Measurements from ENCODE around the gene KRTAP5-10. TPM values are rescaled to one million over a fixed set of nuclear protein-coding genes. Genes with fewer than 3 reads are reported as not detected.
"Not testable (repeated sequence)": the region's sequence is repeated elsewhere in the genome, so short reads cannot be mapped to it uniquely, and the experiment has no call there.

The KRTAP5-10 gene
- total RNA-seq, 1 donor from 2014 or later: not detected

DNA sequence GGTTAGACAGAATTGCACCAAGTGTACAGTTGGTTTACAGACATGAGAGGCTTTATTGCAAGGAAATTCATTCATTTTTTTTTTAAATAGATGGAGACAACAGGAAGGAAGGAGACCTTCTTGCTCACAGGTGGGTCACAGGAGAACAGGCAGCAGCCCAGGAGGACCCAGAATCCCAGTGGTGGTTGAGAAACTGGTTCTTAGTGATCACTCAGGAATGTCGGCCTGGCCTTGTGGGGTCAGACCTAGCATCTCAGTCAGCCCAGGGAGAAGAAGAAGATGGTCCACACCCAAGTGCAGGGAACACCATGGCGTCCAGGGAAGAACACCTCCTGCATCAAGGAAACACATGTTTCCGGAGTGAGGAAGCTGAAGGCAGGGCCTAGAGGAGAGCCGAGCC lies 16.5 kb downstream of the KRTAP5-10 start:
- H3K9ac ChIP-seq (ENCODE audit: low read depth in 1 of 3, low read length in 3 of 3): no peak overlapping the region
- peaks cover 0 to 7% (median 2%) of the 10 kb centered on the region in 3 donors for H3K4me1 ChIP-seq (ENCODE audit: control insufficient read depth in 3 of 3, insufficient read depth in 3 of 3, low read length in 3 of 3)
- H3K27ac ChIP-seq (ENCODE audit: low read depth, low read length): no peak overlapping the region

DNA sequence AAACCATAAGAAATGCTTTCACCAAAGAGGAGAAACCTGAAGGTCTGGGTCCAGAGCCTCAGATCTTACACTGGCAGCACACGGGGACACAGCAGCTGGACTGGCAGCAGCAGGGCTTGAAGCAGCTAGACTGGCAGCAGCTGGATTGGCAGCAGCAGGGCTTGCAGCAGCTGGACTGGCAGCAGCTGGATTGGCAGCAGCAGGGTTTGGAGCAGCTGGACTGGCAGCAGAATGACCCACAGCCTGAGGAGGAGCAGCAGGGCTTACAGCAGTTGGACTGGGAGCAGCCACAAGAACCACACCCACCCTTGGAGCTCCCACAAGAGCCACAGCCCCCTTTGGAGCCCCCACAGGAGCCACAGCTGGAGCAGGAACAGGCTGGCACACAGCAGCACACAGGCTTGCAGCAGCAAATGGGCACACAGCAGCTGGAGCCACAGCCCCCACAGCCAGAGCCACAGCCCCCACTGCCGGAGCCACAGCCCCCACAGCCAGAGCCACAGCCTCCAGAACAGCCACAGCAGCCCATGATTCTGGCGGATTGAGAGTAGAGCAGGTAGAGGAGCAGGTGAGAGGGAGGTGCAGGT lies 17.0 kb downstream of the KRTAP5-10 start, which contains the start of gene KRTAP5-11:
TSS of gene KRTAP5-11 (minus strand) at position 567 of the 587 bp plus-strand sequence. CDS start at position 529, 38 bp downstream.
- H3K27ac ChIP-seq (ENCODE audit: low read depth, low read length): no peak within 1 kb of the TSS
- no peaks in the 10 kb centered on the region for H3K36me3 ChIP-seq (ENCODE audit: control insufficient read depth in 3 of 3, insufficient read depth in 3 of 3, low read length in 3 of 3)
- peaks cover 0 to 6% (median 0%) of the 10 kb centered on the region in 3 donors for H3K27me3 ChIP-seq (ENCODE audit: control insufficient read depth in 3 of 3, insufficient read depth in 3 of 3, low read length in 3 of 3)
- H3K9me3 ChIP-seq (ENCODE audit: control insufficient read depth in 3 of 3, low read length in 3 of 3): no peaks in the 10 kb centered on the region
- peaks cover 0 to 7% (median 2%) of the 10 kb centered on the region in 3 donors for H3K4me1 ChIP-seq (ENCODE audit: control insufficient read depth in 3 of 3, insufficient read depth in 3 of 3, low read length in 3 of 3)
- H3K9ac ChIP-seq (ENCODE audit: low read depth in 1 of 3, low read length in 3 of 3): no peak within 1 kb of the TSS
- H3K4me3 ChIP-seq (ENCODE audit: low read length in 3 of 3): no peak within 1 kb of the TSS

More for the DNA sequence above, 16.5 kb downstream of the KRTAP5-10 start:
- H3K9me3 ChIP-seq (ENCODE audit: control insufficient read depth in 3 of 3, low read length in 3 of 3): no peaks in the 10 kb centered on the region
- H3K4me3 ChIP-seq (ENCODE audit: low read length in 3 of 3): no peak overlapping the region
- H3K36me3 ChIP-seq (ENCODE audit: control insufficient read depth in 3 of 3, insufficient read depth in 3 of 3, low read length in 3 of 3): no peaks in the 10 kb centered on the region
- H3K27me3 ChIP-seq (ENCODE audit: control insufficient read depth in 3 of 3, insufficient read depth in 3 of 3, low read length in 3 of 3): peaks cover 0 to 6% (median 0%) of the 10 kb centered on the region in 3 donors

DNA sequence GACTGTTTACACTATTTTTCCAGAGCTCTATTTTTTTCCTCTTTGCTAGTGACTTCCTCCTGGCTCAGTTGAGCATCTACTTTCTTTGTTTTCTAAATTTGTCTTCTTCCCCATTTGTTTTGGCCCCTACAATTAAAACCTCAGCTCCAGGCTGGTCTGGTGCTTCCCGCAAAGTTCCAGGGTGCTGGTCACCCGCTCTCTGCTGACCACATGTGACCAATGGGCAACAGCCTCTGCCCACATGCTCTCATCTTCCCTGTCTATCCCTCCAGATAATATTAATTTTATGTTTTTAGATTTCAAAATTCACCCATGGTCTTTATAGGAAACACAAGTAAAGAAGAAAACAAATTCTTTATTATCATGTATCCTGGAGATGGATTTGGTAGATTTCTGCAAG lies 17.6 kb downstream of the KRTAP5-10 start:
- not testable (repeated sequence) for H3K4me3 ChIP-seq (ENCODE audit: low read length in 3 of 3); H3K27me3 ChIP-seq (ENCODE audit: control insufficient read depth in 3 of 3, insufficient read depth in 3 of 3, low read length in 3 of 3); H3K9me3 ChIP-seq (ENCODE audit: control insufficient read depth in 3 of 3, low read length in 3 of 3); H3K36me3 ChIP-seq (ENCODE audit: control insufficient read depth in 3 of 3, insufficient read depth in 3 of 3, low read length in 3 of 3); H3K4me1 ChIP-seq (ENCODE audit: control insufficient read depth in 3 of 3, insufficient read depth in 3 of 3, low read length in 3 of 3); H3K9ac ChIP-seq (ENCODE audit: low read depth in 1 of 3, low read length in 3 of 3); H3K27ac ChIP-seq (ENCODE audit: low read depth, low read length)

DNA sequence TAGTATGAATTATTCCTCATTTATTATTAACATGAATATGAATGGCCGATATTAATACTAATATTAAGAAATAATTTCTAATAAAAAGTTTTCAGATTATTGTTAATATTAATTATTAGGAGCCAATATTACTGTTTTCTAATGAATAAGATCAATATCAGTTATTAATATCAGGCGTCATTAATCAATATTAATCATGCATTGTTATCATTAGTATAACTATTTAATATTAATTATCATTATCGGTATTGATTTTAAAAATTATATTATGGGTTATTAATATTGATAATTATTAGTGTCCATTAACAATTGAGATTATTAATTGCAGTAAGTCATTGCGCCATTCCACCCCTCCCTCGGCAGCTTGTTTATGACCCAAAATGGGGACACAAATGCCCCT lies 20.3 kb downstream of the KRTAP5-10 start:
- not testable (repeated sequence) for H3K9me3 ChIP-seq (ENCODE audit: control insufficient read depth in 3 of 3, low read length in 3 of 3); H3K9ac ChIP-seq (ENCODE audit: low read depth in 1 of 3, low read length in 3 of 3); H3K36me3 ChIP-seq (ENCODE audit: control insufficient read depth in 3 of 3, insufficient read depth in 3 of 3, low read length in 3 of 3); H3K27me3 ChIP-seq (ENCODE audit: control insufficient read depth in 3 of 3, insufficient read depth in 3 of 3, low read length in 3 of 3); H3K27ac ChIP-seq (ENCODE audit: low read depth, low read length); H3K4me1 ChIP-seq (ENCODE audit: control insufficient read depth in 3 of 3, insufficient read depth in 3 of 3, low read length in 3 of 3); H3K4me3 ChIP-seq (ENCODE audit: low read length in 3 of 3)

DNA sequence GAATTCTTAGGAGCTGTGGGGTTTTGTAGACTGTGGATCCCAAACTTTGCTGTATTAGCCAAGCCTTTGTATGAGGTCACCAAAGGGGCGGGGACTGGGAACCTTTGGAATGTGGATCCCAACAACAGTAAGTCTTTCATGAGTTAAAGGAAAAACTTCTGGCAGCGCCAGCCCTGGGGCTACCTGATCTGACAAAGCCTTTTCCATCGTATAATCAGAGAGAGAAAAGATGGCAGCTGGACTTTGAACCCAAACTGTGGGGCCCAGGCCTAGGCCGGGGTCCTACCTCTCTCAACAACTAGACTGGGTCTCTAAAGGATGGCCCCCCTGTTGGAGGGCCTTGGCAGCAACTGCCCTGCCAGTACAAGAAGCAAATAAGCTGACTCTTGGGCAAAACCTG lies 23.0 kb downstream of the KRTAP5-10 start:
- not testable (repeated sequence) for H3K36me3 ChIP-seq (ENCODE audit: control insufficient read depth in 3 of 3, insufficient read depth in 3 of 3, low read length in 3 of 3); H3K4me1 ChIP-seq (ENCODE audit: control insufficient read depth in 3 of 3, insufficient read depth in 3 of 3, low read length in 3 of 3); H3K9me3 ChIP-seq (ENCODE audit: control insufficient read depth in 3 of 3, low read length in 3 of 3); H3K27me3 ChIP-seq (ENCODE audit: control insufficient read depth in 3 of 3, insufficient read depth in 3 of 3, low read length in 3 of 3); H3K9ac ChIP-seq (ENCODE audit: low read depth in 1 of 3, low read length in 3 of 3); H3K27ac ChIP-seq (ENCODE audit: low read depth, low read length); H3K4me3 ChIP-seq (ENCODE audit: low read length in 3 of 3)

DNA sequence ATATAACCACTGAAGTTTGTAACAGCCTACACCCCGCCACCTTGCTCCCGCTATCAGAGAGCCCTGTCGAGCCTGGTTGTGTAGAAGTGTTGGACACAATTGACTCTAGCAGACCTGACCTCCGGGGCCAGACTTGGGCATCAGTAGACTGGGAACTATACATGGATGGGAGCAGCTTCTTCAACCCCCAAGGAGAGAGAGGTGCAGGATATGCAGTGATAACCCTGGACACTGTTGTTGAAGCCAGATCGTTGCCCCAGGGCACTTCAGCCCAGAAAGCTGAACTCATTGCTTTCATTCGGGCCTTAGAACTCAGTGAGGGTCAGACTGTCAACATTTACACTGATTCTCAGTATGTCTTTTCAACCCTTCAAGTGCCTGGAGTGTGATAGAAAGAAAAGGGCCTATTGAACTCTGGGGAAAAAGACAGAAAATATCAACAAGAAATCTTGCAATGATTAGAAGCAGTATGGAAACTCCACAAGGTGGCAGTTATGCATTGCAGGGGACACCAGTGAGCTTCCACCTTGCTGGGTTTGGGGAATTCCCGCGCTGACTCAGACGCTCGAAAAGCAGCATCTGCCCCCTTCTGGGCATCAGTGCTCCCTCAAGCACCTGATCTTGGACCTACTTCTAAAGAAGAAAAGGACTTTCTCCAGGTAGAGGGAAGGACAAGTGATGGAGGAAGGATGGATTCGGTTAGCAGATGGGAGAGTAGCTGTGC lies 23.6 kb downstream of the KRTAP5-10 start:
- H3K9ac ChIP-seq (ENCODE audit: low read depth in 1 of 3, low read length in 3 of 3); H3K9me3 ChIP-seq (ENCODE audit: control insufficient read depth in 3 of 3, low read length in 3 of 3); H3K36me3 ChIP-seq (ENCODE audit: control insufficient read depth in 3 of 3, insufficient read depth in 3 of 3, low read length in 3 of 3); H3K27me3 ChIP-seq (ENCODE audit: control insufficient read depth in 3 of 3, insufficient read depth in 3 of 3, low read length in 3 of 3); H3K4me1 ChIP-seq (ENCODE audit: control insufficient read depth in 3 of 3, insufficient read depth in 3 of 3, low read length in 3 of 3); H3K27ac ChIP-seq (ENCODE audit: low read depth, low read length); H3K4me3 ChIP-seq (ENCODE audit: low read length in 3 of 3): not testable (repeated sequence)

DNA sequence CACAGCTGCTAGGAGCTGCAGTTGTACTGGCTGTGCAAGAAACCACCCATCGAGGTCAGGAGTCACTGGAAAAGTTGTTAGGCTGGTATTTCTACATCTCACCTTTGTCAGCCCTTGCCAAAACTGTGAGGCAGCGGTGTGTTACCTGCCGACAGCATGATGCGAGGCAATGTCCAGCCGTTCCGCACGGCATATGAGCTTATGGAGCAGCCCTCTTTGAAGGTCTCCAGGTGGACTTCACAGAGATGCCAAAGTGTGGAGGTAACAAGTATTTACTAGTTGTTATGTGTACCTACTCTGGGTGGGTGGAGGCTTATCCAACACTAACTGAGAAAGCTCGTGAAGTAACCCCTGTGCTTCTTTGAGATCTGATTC lies 24.2 kb downstream of the KRTAP5-10 start:
- H3K9ac ChIP-seq (ENCODE audit: low read depth in 1 of 3, low read length in 3 of 3); H3K36me3 ChIP-seq (ENCODE audit: control insufficient read depth in 3 of 3, insufficient read depth in 3 of 3, low read length in 3 of 3): not testable (repeated sequence)

DNA sequence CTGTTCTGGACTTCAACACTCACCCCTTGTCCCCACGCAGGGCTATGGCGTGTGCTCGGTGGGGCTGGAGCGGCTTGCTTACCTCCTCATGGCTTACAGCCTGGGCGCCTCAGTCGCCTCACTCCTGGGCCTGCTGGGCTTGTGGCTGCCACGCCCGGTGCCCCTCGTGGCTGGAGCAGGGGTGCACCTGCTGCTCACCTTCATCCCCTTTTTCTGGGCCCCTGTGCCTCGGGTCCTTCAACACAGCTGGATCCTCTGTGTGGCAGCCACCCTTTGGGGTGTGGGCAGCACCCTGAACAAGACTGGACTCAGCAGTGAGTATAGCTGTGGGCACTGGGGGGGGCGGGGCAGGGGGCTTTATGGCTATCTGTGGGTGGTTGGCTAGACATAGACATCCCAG lies 37.9 kb downstream of the KRTAP5-10 start:
- not testable (repeated sequence) for H3K4me1 ChIP-seq (ENCODE audit: control insufficient read depth in 3 of 3, insufficient read depth in 3 of 3, low read length in 3 of 3); H3K36me3 ChIP-seq (ENCODE audit: control insufficient read depth in 3 of 3, insufficient read depth in 3 of 3, low read length in 3 of 3); H3K9me3 ChIP-seq (ENCODE audit: control insufficient read depth in 3 of 3, low read length in 3 of 3); H3K27ac ChIP-seq (ENCODE audit: low read depth, low read length); H3K9ac ChIP-seq (ENCODE audit: low read depth in 1 of 3, low read length in 3 of 3); H3K4me3 ChIP-seq (ENCODE audit: low read length in 3 of 3)
- H3K27me3 ChIP-seq (ENCODE audit: control insufficient read depth in 3 of 3, insufficient read depth in 3 of 3, low read length in 3 of 3): peaks cover 6 to 13% (median 11%) of the 10 kb centered on the region in 3 donors

More for the DNA sequence above, 24.2 kb downstream of the KRTAP5-10 start:
- H3K9me3 ChIP-seq (ENCODE audit: control insufficient read depth in 3 of 3, low read length in 3 of 3); H3K27ac ChIP-seq (ENCODE audit: low read depth, low read length); H3K4me1 ChIP-seq (ENCODE audit: control insufficient read depth in 3 of 3, insufficient read depth in 3 of 3, low read length in 3 of 3); H3K27me3 ChIP-seq (ENCODE audit: control insufficient read depth in 3 of 3, insufficient read depth in 3 of 3, low read length in 3 of 3); H3K4me3 ChIP-seq (ENCODE audit: low read length in 3 of 3): not testable (repeated sequence)

DNA sequence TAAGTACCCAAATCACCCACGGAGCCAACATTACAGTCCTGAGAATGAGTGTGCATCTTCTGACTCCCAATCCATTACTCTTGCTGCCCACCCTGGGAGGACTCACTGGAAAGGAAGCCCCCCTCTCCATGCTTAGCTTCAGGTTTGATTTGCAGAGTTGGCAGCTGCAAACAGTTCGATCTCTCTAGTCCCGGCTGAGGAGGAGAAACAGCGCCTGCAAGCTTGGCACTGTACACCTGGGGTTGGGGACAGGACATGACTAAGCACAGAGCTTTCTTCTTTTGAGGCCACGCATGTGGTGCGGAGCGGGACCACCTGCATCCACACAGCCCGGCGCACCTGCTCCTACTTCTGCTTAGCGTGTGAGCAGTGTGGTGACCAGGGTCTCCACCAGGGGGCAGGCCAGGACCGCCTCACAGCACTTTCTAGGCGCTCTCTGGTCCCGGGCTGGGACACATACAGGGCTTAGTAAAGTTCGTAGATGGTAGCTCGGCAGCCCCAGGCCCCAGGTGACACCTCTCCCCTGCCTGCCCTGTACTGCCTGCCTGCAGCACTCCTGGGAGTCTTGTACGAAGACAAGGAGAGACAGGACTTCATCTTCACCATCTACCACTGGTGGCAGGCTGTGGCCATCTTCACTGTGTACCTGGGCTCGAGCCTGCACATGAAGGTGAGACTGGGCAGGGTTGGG lies 39.6 kb downstream of the KRTAP5-10 start:
- H3K27ac ChIP-seq (ENCODE audit: low read depth, low read length); H3K36me3 ChIP-seq (ENCODE audit: control insufficient read depth in 3 of 3, insufficient read depth in 3 of 3, low read length in 3 of 3); H3K9ac ChIP-seq (ENCODE audit: low read depth in 1 of 3, low read length in 3 of 3); H3K4me3 ChIP-seq (ENCODE audit: low read length in 3 of 3); H3K4me1 ChIP-seq (ENCODE audit: control insufficient read depth in 3 of 3, insufficient read depth in 3 of 3, low read length in 3 of 3); H3K9me3 ChIP-seq (ENCODE audit: control insufficient read depth in 3 of 3, low read length in 3 of 3): not testable (repeated sequence)
- H3K27me3 ChIP-seq (ENCODE audit: control insufficient read depth in 3 of 3, insufficient read depth in 3 of 3, low read length in 3 of 3): peaks cover 6 to 17% (median 13%) of the 10 kb centered on the region in 3 donors

DNA sequence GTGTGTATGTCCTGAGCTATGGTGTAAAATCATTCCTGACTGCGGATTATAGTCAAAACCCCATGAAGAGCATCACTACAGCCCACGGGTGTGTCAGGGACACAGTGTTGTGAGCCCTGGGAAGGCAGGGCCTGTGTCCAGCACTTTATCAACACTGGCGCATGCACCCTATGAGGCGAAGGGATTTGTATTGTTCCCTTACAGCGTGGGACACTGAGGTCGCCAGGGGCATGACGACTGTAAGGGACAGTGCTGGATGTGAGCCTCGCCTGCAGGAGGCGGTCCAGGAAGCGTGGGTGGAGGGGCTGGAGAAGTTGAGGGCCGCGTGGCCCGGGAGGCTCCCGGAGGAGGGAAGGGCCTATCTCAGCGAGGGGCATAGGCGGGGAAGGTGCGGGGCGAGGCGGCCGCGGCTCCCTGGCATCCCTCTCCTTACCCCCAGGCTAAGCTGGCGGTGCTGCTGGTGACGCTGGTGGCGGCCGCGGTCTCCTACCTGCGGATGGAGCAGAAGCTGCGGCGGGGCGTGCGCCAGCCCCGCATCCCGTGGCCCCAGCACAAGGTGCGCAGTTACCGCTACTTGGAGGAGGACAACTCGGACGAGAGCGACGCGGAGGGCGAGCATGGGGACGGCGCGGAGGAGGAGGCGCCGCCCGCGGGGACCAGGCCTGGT lies 41.6 kb downstream of the KRTAP5-10 start:
- H3K4me1 ChIP-seq (ENCODE audit: control insufficient read depth in 3 of 3, insufficient read depth in 3 of 3, low read length in 3 of 3); H3K27ac ChIP-seq (ENCODE audit: low read depth, low read length); H3K36me3 ChIP-seq (ENCODE audit: control insufficient read depth in 3 of 3, insufficient read depth in 3 of 3, low read length in 3 of 3); H3K9ac ChIP-seq (ENCODE audit: low read depth in 1 of 3, low read length in 3 of 3); H3K9me3 ChIP-seq (ENCODE audit: control insufficient read depth in 3 of 3, low read length in 3 of 3); H3K4me3 ChIP-seq (ENCODE audit: low read length in 3 of 3): not testable (repeated sequence)
- H3K27me3 ChIP-seq (ENCODE audit: control insufficient read depth in 3 of 3, insufficient read depth in 3 of 3, low read length in 3 of 3): peaks cover 6 to 17% (median 9%) of the 10 kb centered on the region in 3 donors

Measured in skeletal muscle tissue (tissue), 4 donors.